SK-N-SH (cell line): ENCODE results near the gene RYR3. TPM values are rescaled to one million over a fixed set of nuclear protein-coding genes. Genes with fewer than 3 reads are reported as not detected.

Experiments
- CTCF ChIA-PET: fragments of 300-600, 350-600 bp; formaldehyde crosslinking; extraction: SDS; loops from one replicate; lab custom pipeline; 2021; lab: Yijun Ruan, JAX
- POLR2A ChIA-PET: fragments of 350-600 bp; sonication (Branson Sonifier 250); formaldehyde crosslinking; extraction: SDS; loops from one replicate; lab custom pipeline; 2020; ENCODE audit warnings: antibody characterized with exemption, inconsistent platforms; lab: Yijun Ruan, JAX
- DNase-seq: peaks from one replicate; pipeline ENCODE4 v3.0.0; 2012
- H2AFZ ChIP-seq: fragments of 200-600 bp; sonication (generic); 2 replicates; pipeline ENCODE4 v1.8.1; 2016; ENCODE audit warnings: antibody characterized with exemption, mild to moderate bottlenecking, low read depth
- H3F3A ChIP-seq: fragments of 200-600 bp; sonication (generic); replicated peaks from 2 replicates; pipeline ENCODE3; 2016; ENCODE audit warnings: antibody characterized with exemption, mild to moderate bottlenecking; ENCODE audit not compliant: insufficient read depth
- H3K27ac ChIP-seq, 2 experiments: fragments of 200-500 bp in 1 of 2; fragments of 200-600 bp in 1 of 2; sonication (Bioruptor generic) in 1 of 2; sonication (generic), shearing (Covaris generic) in 1 of 2; 2 replicates each; pipeline versions ENCODE4 v1.5.1 to v1.6.1; 2014 to 2016; ENCODE audit warnings: low read depth in 2 of 2, inconsistent platforms in 1 of 2, low read length in 1 of 2, mild to moderate bottlenecking in 1 of 2, mixed read lengths in 1 of 2
- H3K27me3 ChIP-seq: fragments of 200-600 bp; sonication (generic), shearing (Covaris generic); 2 replicates; pipeline ENCODE4 v1.6.1; 2016; ENCODE audit warnings: mixed run types; ENCODE audit not compliant: insufficient read depth
- H3K36me3 ChIP-seq, 2 experiments: fragments of 200-500 bp in 1 of 2; fragments of 200-600 bp in 1 of 2; sonication (Bioruptor generic) in 1 of 2; sonication (generic) in 1 of 2; replicated peaks in 1 of 2; 2 replicates each; pipeline versions ENCODE3 to v1.5.1; 2014 to 2016; ENCODE audit warnings: low read length in 1 of 2, mild to moderate bottlenecking in 1 of 2; ENCODE audit not compliant: insufficient read depth in 2 of 2, control insufficient read depth in 1 of 2
- H3K4me1 ChIP-seq, 2 experiments: fragments of 200-500 bp in 1 of 2; fragments of 200-600 bp in 1 of 2; sonication (Bioruptor generic) in 1 of 2; sonication (generic), shearing (Covaris generic) in 1 of 2; 2 replicates each; pipeline versions ENCODE4 v1.5.1 to v1.6.1; 2014 to 2016; ENCODE audit warnings: low read depth in 1 of 2, low read length in 1 of 2, mixed run types in 1 of 2; ENCODE audit not compliant: insufficient read depth in 2 of 2, control insufficient read depth in 1 of 2
- H3K4me2 ChIP-seq: fragments of 200-600 bp; sonication (generic), shearing (Covaris generic); 2 replicates; pipeline ENCODE4 v1.6.1; 2017; ENCODE audit warnings: mixed run types
- H3K4me3 ChIP-seq, 2 experiments: fragments of 200-500 bp in 1 of 2; fragments of 200-600 bp in 1 of 2; sonication (Bioruptor generic) in 1 of 2; sonication (generic), shearing (Covaris generic) in 1 of 2; 2 replicates each; pipeline versions ENCODE4 v1.5.1 to v1.8.1; 2014 to 2016; ENCODE audit warnings: low read depth in 2 of 2, inconsistent platforms in 1 of 2, low read length in 1 of 2, mild to moderate bottlenecking in 1 of 2, mixed read lengths in 1 of 2, moderate library complexity in 1 of 2
- H3K79me2 ChIP-seq: fragments of 200-600 bp; sonication (generic); 2 replicates; pipeline ENCODE4 v1.8.1; 2017; ENCODE audit warnings: mild to moderate bottlenecking; ENCODE audit not compliant: insufficient read depth
- H3K9ac ChIP-seq: fragments of 200-600 bp; sonication (generic); 2 replicates; pipeline ENCODE4 v1.6.1; 2017; ENCODE audit warnings: mixed run types
- H3K9me2 ChIP-seq: fragments of 200-600 bp; sonication (generic); 2 replicates; pipeline ENCODE4 v1.6.1; 2017; ENCODE audit warnings: mixed run types
- H3K9me3 ChIP-seq: fragments of 200-600 bp; sonication (generic); 2 replicates; pipeline ENCODE4 v1.6.1; 2017; ENCODE audit warnings: mixed run types, mild to moderate bottlenecking, moderate library complexity
- H4K20me1 ChIP-seq: fragments of 200-600 bp; sonication (generic); 2 replicates; pipeline ENCODE4 v1.6.1; 2017; ENCODE audit warnings: mild to moderate bottlenecking, mixed run types; ENCODE audit not compliant: insufficient read depth
- CTCF ChIP-seq: fragments of 200-600 bp; sonication (generic); IDR thresholded peaks from 2 replicates; pipeline ENCODE4 v1.6.1; 2017; ENCODE audit warnings: antibody characterized with exemption, mild to moderate bottlenecking, moderate library complexity
- EP300 ChIP-seq, 2 experiments: IDR thresholded peaks; 2 replicates each; pipeline versions ENCODE4 v1.4.0 to v1.6.1; 2012; ENCODE audit warnings: borderline replicate concordance in 1 of 2, low read depth in 1 of 2, low read length in 1 of 2
- FOSL2 ChIP-seq: IDR thresholded peaks from 2 replicates; pipeline ENCODE4 v1.4.0; 2012; ENCODE audit warnings: low read depth, mild to moderate bottlenecking, moderate library complexity, borderline replicate concordance
- FOXM1 ChIP-seq: IDR thresholded peaks from 2 replicates; pipeline ENCODE4 v1.4.0; 2012; ENCODE audit warnings: low read depth, mild to moderate bottlenecking
- GABPA ChIP-seq: IDR thresholded peaks from 2 replicates; pipeline ENCODE4 v1.4.0; 2012; ENCODE audit warnings: low read depth, mild to moderate bottlenecking
- RAD21 ChIP-seq: IDR thresholded peaks from 2 replicates; pipeline ENCODE4 v1.6.1; 2012; ENCODE audit warnings: mild to moderate bottlenecking, low read length
- RCOR1 ChIP-seq: fragments of 150-350 bp; IDR thresholded peaks from 2 replicates; pipeline ENCODE4 v1.6.1; 2017; ENCODE audit warnings: antibody characterized with exemption, low read length
- RFX5 ChIP-seq: IDR thresholded peaks from 2 replicates; pipeline ENCODE4 v1.6.1; 2012; ENCODE audit warnings: mild to moderate bottlenecking, improper control_type of control experiment, low read length
- SIN3A ChIP-seq: IDR thresholded peaks from 2 replicates; pipeline ENCODE4 v1.6.1; 2012; ENCODE audit warnings: low read depth, mild to moderate bottlenecking, low read length, moderate library complexity, borderline replicate concordance
- TAF1 ChIP-seq: IDR thresholded peaks from 2 replicates; pipeline ENCODE4 v1.6.1; 2012; ENCODE audit warnings: low read depth, mild to moderate bottlenecking, low read length, moderate library complexity, borderline replicate concordance
- TCF12 ChIP-seq: IDR thresholded peaks from 2 replicates; pipeline ENCODE4 v1.4.0; 2012
- TEAD4 ChIP-seq: IDR thresholded peaks from 2 replicates; pipeline ENCODE4 v1.4.0; 2012; ENCODE audit warnings: mild to moderate bottlenecking, borderline replicate concordance; ENCODE audit not compliant: insufficient read depth
- ZBTB33 ChIP-seq: IDR thresholded peaks from 2 replicates; pipeline ENCODE4 v1.4.0; 2012; ENCODE audit warnings: low read depth, borderline replicate concordance
- WGBS: methylation state at CpG from one replicate; pipeline ENCODE4 v1.1.6; 2017; ENCODE audit warnings: low lambda C conversion rate; 5-methylcytosine and 5-hydroxymethylcytosine counted together
- polyA plus RNA-seq, 3 experiments: library from polyadenylated mRNA; depleted of rRNA; stranded (reverse); fragments of >200 nt; gene quantifications; 2 replicates each; pipeline ENCODE4 v1.2.3, GENCODE V29; 2012
- TF ChIP-seq, protein P1 (sequence below): IDR thresholded peaks from 2 replicates; pipeline ENCODE4 v1.6.1; 2012; ENCODE audit warnings: mild to moderate bottlenecking, low read depth, low read length, moderate library complexity

Gene RYR3
- polyA plus RNA-seq, 1 of the 3 experiments (the other 2 are of a cell fraction): 0.02 TPM

- TF ChIP-seq TAF1 (no peak), EP300 (IDR thresholded peaks at IDR 0.05; ENCODE audit: borderline replicate concordance in 1 of 2, low read depth in 1 of 2, low read length in 1 of 2) (no peak), GABPA (no peak), RFX5 (no peak)
Measured at GRCh38 chr15:33700695-33701303, 390.0 kb downstream of the RYR3 start (continued).

GRCh38 chr15:33701304-33701696 is 390.5 kb downstream of the RYR3 start:
- 86% methylated on average over 8 of the region's 8 CpGs for WGBS
- no peak overlapping the region for H3K9ac ChIP-seq
- no peaks in the 10 kb centered on the region for H3K36me3 ChIP-seq
- no peak for TF ChIP-seq CTCF
- TF ChIP-seq FOSL2: no peak
- TF ChIP-seq RAD21: 0 out of 2 replicates have a peak, but pooled peaks have one; percentile 25
- H3K79me2 ChIP-seq: no peaks in the 10 kb centered on the region
- H3K27me3 ChIP-seq: 0 out of 2 replicates have a peak, but pooled peaks cover 3% of the 10 kb centered on the region
- CTCF ChIA-PET: interaction anchor here (0.6 to 3.0 kb wide), 88 partner anchors 11 to 722 kb away, joined by 3 to 182 read pairs (median 4); partner anchors contain the start of genes CHRM5 and RYR3
- H3K4me2 ChIP-seq: no peak overlapping the region
- H3K9me3 ChIP-seq: no peaks in the 10 kb centered on the region
- H3K9me2 ChIP-seq: no peaks in the 10 kb centered on the region
- H3K4me3 ChIP-seq: no peak overlapping the region
- no peak for DNase-seq
- H3F3A ChIP-seq: no peaks in the 10 kb centered on the region
- POLR2A ChIA-PET: no interaction called here
- no peak overlapping the region for H3K27ac ChIP-seq
- H2AFZ ChIP-seq: no peak overlapping the region
- peaks cover 0 to 5% of the 10 kb centered on the region in 2 experiments; a peak in 1 of 4 replicates for H3K4me1 ChIP-seq
- H4K20me1 ChIP-seq: no peaks in the 10 kb centered on the region

DNA sequence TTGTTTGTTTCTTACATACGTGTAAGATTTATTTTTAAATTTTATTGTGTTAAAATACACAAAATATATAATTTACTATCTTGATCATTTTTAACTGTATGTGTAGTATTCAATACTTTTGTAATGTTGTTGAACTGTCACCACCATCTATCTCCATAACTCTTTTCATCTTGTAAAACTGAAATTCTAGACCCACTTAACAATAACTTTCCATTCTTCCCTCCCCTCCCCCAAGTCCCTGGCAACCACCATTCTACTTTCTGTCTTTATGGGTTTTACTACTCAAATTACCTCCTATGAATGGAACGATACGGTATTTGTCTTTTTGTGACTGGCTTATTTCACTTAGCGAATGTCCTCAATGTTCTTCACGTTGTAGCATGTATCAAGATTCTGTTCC is 395.4 kb downstream of the RYR3 start:
- no peaks in the 10 kb centered on the region for H4K20me1 ChIP-seq
- no peak overlapping the region for H3K27ac ChIP-seq
- no peaks in the 10 kb centered on the region for H3K36me3 ChIP-seq
- no peak overlapping the region for H3K4me2 ChIP-seq
- H3F3A ChIP-seq: no peaks in the 10 kb centered on the region
- POLR2A ChIA-PET: no interaction called here
- H3K79me2 ChIP-seq: no peaks in the 10 kb centered on the region
- no peak overlapping the region for H2AFZ ChIP-seq
- no peaks in the 10 kb centered on the region for H3K9me3 ChIP-seq
- no peak overlapping the region for H3K9ac ChIP-seq
- no peaks in the 10 kb centered on the region for H3K9me2 ChIP-seq
- no peak overlapping the region for H3K4me3 ChIP-seq
- no peaks in the 10 kb centered on the region for H3K27me3 ChIP-seq
- no peaks in the 10 kb centered on the region for H3K4me1 ChIP-seq
- DNase-seq: no peak
- CTCF ChIA-PET: interaction anchor here (0.6 to 1.6 kb wide), 5 partner anchors 258 to 620 kb away, joined by 3 to 6 read pairs (median 4); partner anchors contain the start of gene RYR3
- 84% methylated on average over 5 of the region's 5 CpGs for WGBS
- no peak for TF ChIP-seq TCF12
- TF ChIP-seq SIN3A: no peak
- TF ChIP-seq ZBTB33: no peak
- TF ChIP-seq, protein P1, sequence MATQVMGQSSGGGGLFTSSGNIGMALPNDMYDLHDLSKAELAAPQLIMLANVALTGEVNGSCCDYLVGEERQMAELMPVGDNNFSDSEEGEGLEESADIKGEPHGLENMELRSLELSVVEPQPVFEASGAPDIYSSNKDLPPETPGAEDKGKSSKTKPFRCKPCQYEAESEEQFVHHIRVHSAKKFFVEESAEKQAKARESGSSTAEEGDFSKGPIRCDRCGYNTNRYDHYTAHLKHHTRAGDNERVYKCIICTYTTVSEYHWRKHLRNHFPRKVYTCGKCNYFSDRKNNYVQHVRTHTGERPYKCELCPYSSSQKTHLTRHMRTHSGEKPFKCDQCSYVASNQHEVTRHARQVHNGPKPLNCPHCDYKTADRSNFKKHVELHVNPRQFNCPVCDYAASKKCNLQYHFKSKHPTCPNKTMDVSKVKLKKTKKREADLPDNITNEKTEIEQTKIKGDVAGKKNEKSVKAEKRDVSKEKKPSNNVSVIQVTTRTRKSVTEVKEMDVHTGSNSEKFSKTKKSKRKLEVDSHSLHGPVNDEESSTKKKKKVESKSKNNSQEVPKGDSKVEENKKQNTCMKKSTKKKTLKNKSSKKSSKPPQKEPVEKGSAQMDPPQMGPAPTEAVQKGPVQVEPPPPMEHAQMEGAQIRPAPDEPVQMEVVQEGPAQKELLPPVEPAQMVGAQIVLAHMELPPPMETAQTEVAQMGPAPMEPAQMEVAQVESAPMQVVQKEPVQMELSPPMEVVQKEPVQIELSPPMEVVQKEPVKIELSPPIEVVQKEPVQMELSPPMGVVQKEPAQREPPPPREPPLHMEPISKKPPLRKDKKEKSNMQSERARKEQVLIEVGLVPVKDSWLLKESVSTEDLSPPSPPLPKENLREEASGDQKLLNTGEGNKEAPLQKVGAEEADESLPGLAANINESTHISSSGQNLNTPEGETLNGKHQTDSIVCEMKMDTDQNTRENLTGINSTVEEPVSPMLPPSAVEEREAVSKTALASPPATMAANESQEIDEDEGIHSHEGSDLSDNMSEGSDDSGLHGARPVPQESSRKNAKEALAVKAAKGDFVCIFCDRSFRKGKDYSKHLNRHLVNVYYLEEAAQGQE: no peak
- no peak for TF ChIP-seq CTCF
- TF ChIP-seq TEAD4: no peak
- no peak for TF ChIP-seq RCOR1
- no peak for TF ChIP-seq FOXM1
